Gastrocnemius medialis (tissue), 4 donors: ENCODE data around the gene FEZ2. TPM values are rescaled to one million over a fixed set of nuclear protein-coding genes. Genes with fewer than 3 reads are reported as not detected.

Experiments
- ATAC-seq, 2 donors: fragments of 150-250 bp; one replicate each; pipeline ENCODE4 v1.9.1; 2016
- DNase-seq, 2 donors: peaks; one replicate each; pipeline ENCODE4 v3.0.0-alpha.2; 2019
- H3K27ac ChIP-seq, 4 donors: fragments of 200-600 bp; sonication (generic); 1 replicate in 1 of 4; 2 replicates in 3 of 4; pipeline ENCODE4 v1.5.1; 2016 to 2018; ENCODE audit warnings: mild to moderate bottlenecking in 2 of 4, moderate library complexity in 1 of 4
- H3K27me3 ChIP-seq, 3 donors: fragments of 200-600 bp; sonication (generic) in 2 of 3; 1 replicate in 1 of 3; 2 replicates in 2 of 3; pipeline versions ENCODE4 v1.5.1 to v1.6.0; 2016 to 2019; ENCODE audit warnings: mild to moderate bottlenecking in 1 of 3, moderate library complexity in 1 of 3
- H3K36me3 ChIP-seq, 2 donors: fragments of 200-600 bp; sonication (generic) in 1 of 2; one replicate each; pipeline ENCODE4 v1.5.1; 2017 to 2018
- H3K4me1 ChIP-seq, 2 donors: fragments of 200-600 bp; sonication (generic) in 1 of 2; one replicate each; pipeline ENCODE4 v1.5.1; 2016 to 2017; ENCODE audit warnings: mild to moderate bottlenecking in 2 of 2
- H3K4me3 ChIP-seq, 4 donors: fragments of 200-600 bp; sonication (generic) in 3 of 4; 1 replicate in 1 of 4; 2 replicates in 3 of 4; pipeline ENCODE4 v1.5.1; 2016 to 2019; ENCODE audit warnings: mild to moderate bottlenecking in 2 of 4
- H3K9me3 ChIP-seq, 3 donors: fragments of 200-600 bp; sonication (generic) in 2 of 3; 1 replicate in 1 of 3; 2 replicates in 2 of 3; pipeline ENCODE4 v1.5.1; 2016 to 2019
- CTCF ChIP-seq, 5 experiments: fragments of 450-650 bp in 3 of 5; fragments of 200-600 bp in 2 of 5; sonication (generic) in 2 of 5; IDR thresholded peaks in 4 of 5; conservative IDR thresholded peaks in 1 of 5; 1 replicate in 4 of 5; 2 replicates in 1 of 5; pipeline ENCODE4 v1.5.1; 2016 to 2019; ENCODE audit warnings: antibody characterized with exemption in 5 of 5, mild to moderate bottlenecking in 3 of 5, moderate library complexity in 3 of 5
- POLR2A ChIP-seq, 2 donors: fragments of 450-650 bp; IDR thresholded peaks; one replicate each; pipeline ENCODE4 v1.6.1; 2017; ENCODE audit warnings: antibody characterized with exemption in 2 of 2, mild to moderate bottlenecking in 2 of 2, moderate library complexity in 2 of 2
- in situ Hi-C, 4 donors: fragments of 200-750 bp; cut with MboI; loops; one replicate each; pipeline versions ENCODE4 v1.15.0 to v1.8.0; 2017; ENCODE audit warnings: low sequenced_read_pairs in 4 of 4
- intact Hi-C: fragments of 100-400 bp; cut with DNase I; formaldehyde crosslinking; loops from one replicate; pipeline ENCODE4 v1.15.1; 2023; ENCODE audit warnings: low total_unique reads
- total RNA-seq, 4 donors: library from RNA; depleted of rRNA; stranded (reverse); fragments of >200 nt; gene quantifications; one replicate each; pipeline versions ENCODE4 v1.1.0 to v1.2.3, GENCODE V29; 2016

The FEZ2 gene
- total RNA-seq, 4 donors from 2014 or later = 65.1 to 126 (median 110) TPM

GRCh38 chr2:36579297-36579664 lies 18.7 kb downstream of the FEZ2 start:
- peaks cover 51 to 64% of the 10 kb centered on the region in 2 donors for H3K4me1 ChIP-seq
- peaks cover 0 to 43% of the 10 kb centered on the region in 2 donors for H3K36me3 ChIP-seq
- intact Hi-C loops (no loop called here), in situ Hi-C loops (no loop called here)
- H3K27ac ChIP-seq = peak overlapping the region; percentile 79 to 97 (median 84)
- H3K4me3 ChIP-seq = no peak overlapping the region
- H3K27me3 ChIP-seq = no peaks in the 10 kb centered on the region
- DNase-seq = no peak
- no peak for ATAC-seq
- TF ChIP-seq POLR2A (IDR thresholded peaks at IDR 0.05) (no peak), CTCF (IDR thresholded peaks at IDR 0.05 in 4 of 5, conservative IDR thresholded peaks at IDR 0.05 in 1 of 5) (no peak)
- no peaks in the 10 kb centered on the region for H3K9me3 ChIP-seq

GRCh38 chr2:36578343-36579296 lies 19.3 kb downstream of the FEZ2 start:
- intact Hi-C loops = no loop called here
- no peak for TF ChIP-seq POLR2A (IDR thresholded peaks at IDR 0.05)
- no peak for TF ChIP-seq CTCF (IDR thresholded peaks at IDR 0.05 in 4 of 5, conservative IDR thresholded peaks at IDR 0.05 in 1 of 5)
- Histone ChIP-seq H3K27me3 (no peaks in the 10 kb centered on the region), H3K4me3 (no peak overlapping the region), H3K36me3 (peaks cover 0 to 43% of the 10 kb centered on the region in 2 donors), H3K27ac (peak overlapping the region; percentile 79 to 97 (median 84)), H3K4me1 (peaks cover 45 to 65% of the 10 kb centered on the region in 2 donors), H3K9me3 (no peaks in the 10 kb centered on the region)
- DNase-seq = no peak
- no peak for ATAC-seq
- in situ Hi-C loops = no loop called here

DNA sequence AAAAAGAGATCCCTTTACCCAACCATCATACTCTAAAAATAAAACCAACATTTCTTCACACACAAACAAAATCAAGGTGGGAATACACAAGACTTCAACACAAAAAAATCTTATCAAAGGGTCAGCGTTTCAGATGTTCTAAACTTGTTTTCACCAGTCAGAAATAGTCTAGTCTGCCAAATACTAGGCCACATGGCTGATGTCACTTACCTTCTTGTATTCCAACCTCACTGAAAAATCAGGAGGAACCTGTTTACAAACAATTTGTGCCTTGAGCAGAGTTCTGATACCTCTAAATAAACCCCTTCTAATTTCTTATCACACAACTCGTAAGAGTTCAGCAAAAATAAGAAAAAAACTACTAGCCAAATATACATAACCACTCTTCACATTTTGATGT lies 20.1 kb downstream of the FEZ2 start:
- in situ Hi-C loops = no loop called here
- TF ChIP-seq CTCF (IDR thresholded peaks at IDR 0.05 in 4 of 5, conservative IDR thresholded peaks at IDR 0.05 in 1 of 5) (no peak), POLR2A (IDR thresholded peaks at IDR 0.05) (no peak)
- Histone ChIP-seq H3K4me1 (peaks cover 44 to 65% of the 10 kb centered on the region in 2 donors), H3K9me3 (no peaks in the 10 kb centered on the region), H3K27ac (peak overlapping the region; percentile 79 to 97 (median 84)), H3K27me3 (no peaks in the 10 kb centered on the region), H3K36me3 (peaks cover 0 to 43% of the 10 kb centered on the region in 2 donors), H3K4me3 (no peak overlapping the region)
- no peak for DNase-seq
- intact Hi-C loops = no loop called here
- ATAC-seq = peak in 1 of 2 donors; percentile 53

GRCh38 chr2:36574560-36574959 lies 23.4 kb downstream of the FEZ2 start:
- TF ChIP-seq POLR2A (IDR thresholded peaks at IDR 0.05) (no peak), CTCF (IDR thresholded peaks at IDR 0.05 in 4 of 5, conservative IDR thresholded peaks at IDR 0.05 in 1 of 5) (no peak)
- H3K27me3 ChIP-seq = no peaks in the 10 kb centered on the region
- H3K9me3 ChIP-seq = no peaks in the 10 kb centered on the region
- no peak for ATAC-seq
- peaks cover 38 to 59% of the 10 kb centered on the region in 2 donors for H3K4me1 ChIP-seq
- DNase-seq = no peak
- H3K4me3 ChIP-seq = no peak overlapping the region
- intact Hi-C loops (no loop called here), in situ Hi-C loops (no loop called here)
- H3K36me3 ChIP-seq = peaks cover 0 to 28% of the 10 kb centered on the region in 2 donors
- peak overlapping the region in 3 of 4 donors; percentile 48 to 97 (median 69) for H3K27ac ChIP-seq
